Activated CD4-positive, alpha-beta T cell treated with anti-CD3 and anti-CD28 coated beads, Interleukin-2, amount 10 ng/mL, durations not matched to agents 7 days and 5 days (primary cell): ENCODE data around the gene KLC4. TPM values are rescaled to one million over a fixed set of nuclear protein-coding genes. Genes with fewer than 3 reads are reported as not detected.
"Not testable (repeated sequence)": the region's sequence is repeated elsewhere in the genome, so short reads cannot be mapped to it uniquely, and the experiment has no call there.

Experiments
- CTCF ChIA-PET: fragments of 350-600 bp; sonication (Branson Sonifier 250); formaldehyde crosslinking; loops from one replicate; lab custom pipeline; 2021; ENCODE audit warnings: antibody characterized with exemption; lab: Charles Lee
- POLR2A ChIA-PET: fragments of 350-600 bp; sonication (Branson Sonifier 250); formaldehyde crosslinking; loops from one replicate; lab custom pipeline; 2021; ENCODE audit warnings: antibody characterized with exemption; lab: Charles Lee
- DNase-seq: peaks from one replicate; pipeline ENCODE4 v3.0.0-alpha.2; 2020
- H3K27ac Mint-ChIP-seq: one replicate; pipeline ENCODE4 v1.8.0; 2021; ENCODE audit warnings: mild to moderate bottlenecking, moderate library complexity, mixed read lengths
- H3K27me3 Mint-ChIP-seq: one replicate; pipeline ENCODE4 v1.8.0; 2021; ENCODE audit warnings: mixed read lengths
- H3K36me3 Mint-ChIP-seq: one replicate; pipeline ENCODE4 v1.8.0; 2021; ENCODE audit warnings: low read depth, mixed read lengths
- H3K4me1 Mint-ChIP-seq: one replicate; pipeline ENCODE4 v1.8.0; 2021; ENCODE audit warnings: mixed read lengths
- H3K4me3 Mint-ChIP-seq: one replicate; pipeline ENCODE4 v1.8.0; 2021; ENCODE audit warnings: mild to moderate bottlenecking, moderate library complexity, mixed read lengths
- H3K9me3 Mint-ChIP-seq: one replicate; pipeline ENCODE4 v1.8.0; 2021; ENCODE audit warnings: mixed read lengths
- total RNA-seq, 2 experiments: library from RNA; stranded (reverse); gene quantifications; one replicate each; pipeline ENCODE4 v1.2.3, GENCODE V29; 2021

The KLC4 gene
- total RNA-seq, 2 experiments from 2014 or later, result 12.7 to 17.0 TPM

- ChIA-PET CTCF (interaction anchor here (0.6 to 1.7 kb wide), 3 partner anchors 11 to 36 kb away, joined by 3 to 5 read pairs (median 3); no protein-coding TSS in a partner anchor), POLR2A (no interaction called here)
- H3K27ac Mint-ChIP-seq, result no peak overlapping the region
- no peaks in the 10 kb centered on the region for H3K36me3 Mint-ChIP-seq
- H3K4me1 Mint-ChIP-seq, result peaks cover 3% of the 10 kb centered on the region
- H3K27me3 Mint-ChIP-seq, result no peaks in the 10 kb centered on the region
- DNase-seq, result no peak
- H3K4me3 Mint-ChIP-seq, result no peak overlapping the region
- H3K9me3 Mint-ChIP-seq, result no peaks in the 10 kb centered on the region
Measured at GRCh38 chr6:43107344-43108062, 48.1 kb downstream of the KLC4 start.

DNA sequence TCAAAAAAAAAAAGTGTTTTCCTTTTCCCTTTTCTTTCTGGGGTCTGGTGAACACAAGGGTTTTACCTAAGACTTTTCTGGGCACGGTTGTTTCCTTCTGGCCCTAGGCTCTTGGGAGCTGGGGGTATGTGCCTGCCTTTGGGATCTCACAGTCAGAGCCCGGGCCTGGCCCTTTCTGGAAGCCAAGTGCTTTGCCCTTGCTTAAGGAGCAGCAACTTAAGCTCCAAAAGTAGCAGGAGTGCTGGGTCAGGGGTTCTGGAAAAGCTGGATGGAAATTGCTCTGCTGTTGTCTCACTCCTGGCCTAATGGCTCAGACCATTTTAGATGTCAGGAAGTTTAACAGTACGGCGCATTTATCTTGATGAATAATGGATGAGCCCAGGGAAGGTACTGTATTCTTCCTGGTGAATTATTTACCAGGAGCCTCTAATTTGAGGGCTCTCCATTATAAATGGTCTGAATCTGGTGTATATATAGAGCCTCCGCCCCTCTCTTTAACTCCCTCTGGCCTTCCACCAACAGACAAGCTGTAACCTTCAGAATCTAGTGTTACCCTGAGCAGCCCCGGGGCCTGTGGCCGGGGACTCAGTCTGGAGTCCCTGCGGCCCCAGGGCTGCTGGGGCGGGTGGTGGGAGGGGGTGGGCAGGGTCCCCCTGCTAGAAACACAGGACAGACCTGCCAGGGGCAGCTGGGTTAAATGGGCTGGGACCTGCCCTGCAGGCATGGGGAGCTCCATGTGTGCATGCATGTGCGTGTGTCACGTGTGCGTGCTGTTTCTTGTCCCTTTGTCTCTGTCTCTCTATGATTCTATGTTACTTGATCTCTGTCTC lies 54.2 kb downstream of the KLC4 start:
- Mint-ChIP-seq H3K9me3 (no peaks in the 10 kb centered on the region), H3K27ac (no peak overlapping the region), H3K36me3 (no peaks in the 10 kb centered on the region), H3K27me3 (no peaks in the 10 kb centered on the region), H3K4me3 (no peak overlapping the region), H3K4me1 (no peaks in the 10 kb centered on the region)
- ChIA-PET POLR2A (no interaction called here), CTCF (interaction anchor here (0.9 to 1.5 kb wide), 3 partner anchors 11 to 149 kb away, joined by 3 to 5 read pairs (median 3); no protein-coding TSS in a partner anchor)
- no peak for DNase-seq

DNA sequence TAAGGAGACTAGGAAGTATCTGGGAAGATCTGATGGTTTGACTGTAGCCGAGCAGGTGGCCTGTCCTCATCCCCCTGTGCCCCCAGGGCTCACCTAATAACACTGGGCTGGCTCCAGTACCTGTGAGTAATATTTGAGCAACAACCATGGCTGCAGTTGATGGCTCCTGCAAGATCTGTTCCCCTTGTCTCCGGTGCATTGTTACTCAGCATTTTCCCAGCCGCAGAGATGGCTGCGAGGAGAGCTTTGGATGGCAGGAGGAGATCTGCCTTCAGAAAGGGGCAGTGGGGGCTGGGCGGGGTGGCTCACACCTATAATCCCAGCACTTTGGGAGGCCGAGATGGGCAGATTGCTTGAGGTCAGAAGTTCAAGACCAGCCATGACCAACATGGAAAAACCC lies 55.9 kb downstream of the KLC4 start:
- H3K36me3 Mint-ChIP-seq, result no peaks in the 10 kb centered on the region
- DNase-seq, result no peak
- H3K4me3 Mint-ChIP-seq, result no peak overlapping the region
- H3K9me3 Mint-ChIP-seq, result no peaks in the 10 kb centered on the region
- ChIA-PET CTCF (interaction anchor here (0.8 kb wide), 1 partner anchor 45 kb away, joined by 3 read pairs; no protein-coding TSS in a partner anchor), POLR2A (no interaction called here)
- H3K4me1 Mint-ChIP-seq, result no peaks in the 10 kb centered on the region
- peaks cover 3% of the 10 kb centered on the region for H3K27me3 Mint-ChIP-seq
- no peak overlapping the region for H3K27ac Mint-ChIP-seq

DNA sequence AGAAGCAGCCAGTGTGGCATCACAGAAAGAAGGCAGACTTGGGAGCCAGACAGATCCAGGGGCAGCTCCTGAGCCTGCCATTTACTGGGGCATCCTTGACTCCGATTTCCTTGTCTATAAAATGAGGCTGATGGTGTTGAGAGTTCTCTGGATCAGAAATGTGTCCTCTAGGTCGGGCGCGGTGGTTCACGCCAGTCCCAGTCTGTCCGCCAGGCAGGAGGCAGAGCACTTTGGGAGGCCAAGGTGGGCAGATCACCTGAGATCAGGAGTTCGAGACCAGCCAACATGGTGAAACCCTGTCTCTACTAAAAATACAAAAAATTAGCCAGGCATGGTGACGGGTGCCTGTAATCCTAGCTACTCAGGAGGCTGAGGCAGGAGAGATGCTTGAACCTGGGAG lies 58.0 kb downstream of the KLC4 start:
- POLR2A ChIA-PET, H3K27ac Mint-ChIP-seq, H3K4me1 Mint-ChIP-seq, H3K36me3 Mint-ChIP-seq, DNase-seq, H3K9me3 Mint-ChIP-seq, CTCF ChIA-PET, H3K4me3 Mint-ChIP-seq, H3K27me3 Mint-ChIP-seq: not testable (repeated sequence)

- no peak for DNase-seq
- POLR2A ChIA-PET, result no interaction called here
Measured at GRCh38 chr6:43119482-43119881, 60.1 kb downstream of the KLC4 start.

DNA sequence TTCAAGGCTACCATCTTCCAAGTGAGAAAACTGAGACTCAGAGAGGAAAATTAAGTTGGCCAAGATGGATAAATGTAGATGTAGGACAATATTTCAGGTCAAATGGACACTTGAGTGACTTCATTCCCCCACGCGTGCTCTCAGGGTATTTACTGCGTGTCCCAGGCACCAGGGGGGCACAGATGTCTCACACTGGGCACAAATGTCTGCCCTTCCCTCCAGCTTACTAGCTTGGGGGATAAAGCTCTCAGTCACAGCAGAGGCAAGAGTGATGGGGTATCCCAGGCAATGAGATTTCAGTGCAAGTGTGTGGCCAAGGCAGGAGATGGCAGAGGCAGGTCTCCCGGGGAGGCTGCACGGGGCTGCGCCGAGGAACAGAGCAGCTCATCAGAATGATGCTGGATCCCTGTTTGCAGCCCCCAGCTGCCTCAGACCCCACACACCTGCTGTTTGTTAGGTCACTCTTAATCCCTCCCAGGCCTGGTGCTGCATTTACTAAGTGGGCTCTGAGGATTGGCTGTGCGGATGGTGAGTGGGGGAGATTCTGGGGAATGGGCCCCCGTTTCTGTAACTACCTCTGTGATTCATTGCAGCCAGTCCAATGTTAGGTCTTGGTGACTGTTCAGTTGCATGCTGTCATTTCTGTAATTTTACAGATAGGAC lies 60.8 kb downstream of the KLC4 start:
- no peaks in the 10 kb centered on the region for H3K36me3 Mint-ChIP-seq
- no peak overlapping the region for H3K27ac Mint-ChIP-seq
- no peak for DNase-seq
- ChIA-PET POLR2A (no interaction called here), CTCF (interaction anchor here (0.6 to 0.7 kb wide), 2 partner anchors 24 to 289 kb away, joined by 3 read pairs; no protein-coding TSS in a partner anchor)
- no peaks in the 10 kb centered on the region for H3K9me3 Mint-ChIP-seq
- no peaks in the 10 kb centered on the region for H3K4me1 Mint-ChIP-seq
- no peak overlapping the region for H3K4me3 Mint-ChIP-seq
- H3K27me3 Mint-ChIP-seq, result peaks cover 3% of the 10 kb centered on the region

More at GRCh38 chr6:43119482-43119881, 60.1 kb downstream of the KLC4 start:
- no peaks in the 10 kb centered on the region for H3K4me1 Mint-ChIP-seq
- CTCF ChIA-PET, result interaction anchor here (0.5 to 0.7 kb wide), 2 partner anchors 24 to 87 kb away, joined by 3 read pairs; no protein-coding TSS in a partner anchor
- peaks cover 3% of the 10 kb centered on the region for H3K27me3 Mint-ChIP-seq
- H3K36me3 Mint-ChIP-seq, result no peaks in the 10 kb centered on the region
- no peaks in the 10 kb centered on the region for H3K9me3 Mint-ChIP-seq
- no peak overlapping the region for H3K4me3 Mint-ChIP-seq
- no peak overlapping the region for H3K27ac Mint-ChIP-seq

DNA sequence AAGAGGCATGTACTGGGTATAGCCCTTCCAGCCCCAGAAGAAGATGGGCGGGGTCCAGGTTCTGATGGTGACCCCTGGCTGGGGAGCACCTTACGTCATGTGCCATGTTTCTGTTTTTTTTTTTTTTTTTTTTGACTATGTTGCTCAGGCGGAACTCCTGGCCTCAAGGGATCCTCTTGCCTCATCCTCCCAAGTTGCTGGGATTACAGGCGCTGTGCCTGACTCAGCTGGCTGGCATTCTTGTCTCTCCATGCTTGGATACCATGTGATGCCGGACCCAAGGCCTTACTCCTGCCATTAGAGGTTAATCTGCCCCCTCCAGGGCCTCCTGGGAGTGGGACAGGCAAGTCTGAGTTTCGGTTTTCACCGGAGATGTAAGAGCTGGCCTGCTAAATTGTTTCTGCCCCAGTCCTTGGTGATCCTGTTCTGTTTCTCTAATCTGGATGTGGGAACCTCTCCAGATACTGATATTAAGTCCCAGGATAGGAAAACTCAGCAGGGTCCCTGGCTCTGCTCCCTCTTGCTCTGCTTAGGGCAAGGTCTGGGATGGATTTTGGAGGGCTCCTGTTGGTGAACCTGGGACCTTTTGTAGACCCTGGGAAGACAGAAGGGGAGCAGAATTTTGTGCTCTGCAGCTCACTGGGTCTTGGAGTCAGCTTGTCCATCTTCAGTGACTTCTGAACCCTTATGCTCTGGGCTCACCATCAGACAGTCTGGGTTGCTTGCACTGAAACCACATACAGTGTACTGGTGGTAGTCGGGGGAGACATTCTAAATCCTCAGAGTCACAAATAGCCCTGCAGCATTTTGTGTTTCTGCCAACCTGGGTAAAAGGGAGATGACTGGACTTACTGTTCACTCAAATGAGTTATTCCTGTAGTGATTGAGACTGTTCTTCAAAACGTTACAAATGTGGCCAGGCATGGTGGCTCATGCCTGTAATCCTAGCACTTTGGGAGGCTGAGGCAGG lies 61.8 kb downstream of the KLC4 start:
- H3K9me3 Mint-ChIP-seq, result no peaks in the 10 kb centered on the region
- H3K27me3 Mint-ChIP-seq, result peaks cover 3% of the 10 kb centered on the region
- H3K27ac Mint-ChIP-seq, result no peak overlapping the region
- H3K4me3 Mint-ChIP-seq, result no peak overlapping the region
- no peak for DNase-seq
- POLR2A ChIA-PET, result no interaction called here
- no peaks in the 10 kb centered on the region for H3K36me3 Mint-ChIP-seq
- H3K4me1 Mint-ChIP-seq, result no peaks in the 10 kb centered on the region
- CTCF ChIA-PET, result interaction anchor here (0.6 to 0.7 kb wide), 2 partner anchors 14 to 290 kb away, joined by 3 read pairs; no protein-coding TSS in a partner anchor

GRCh38 chr6:43122146-43122545 lies 62.7 kb downstream of the KLC4 start:
- H3K27me3 Mint-ChIP-seq, result peaks cover 3% of the 10 kb centered on the region
- no peaks in the 10 kb centered on the region for H3K36me3 Mint-ChIP-seq
- ChIA-PET POLR2A (no interaction called here), CTCF (no interaction called here)
- no peak overlapping the region for H3K4me3 Mint-ChIP-seq
- H3K4me1 Mint-ChIP-seq, result no peaks in the 10 kb centered on the region
- DNase-seq, result no peak
- no peaks in the 10 kb centered on the region for H3K9me3 Mint-ChIP-seq
- H3K27ac Mint-ChIP-seq, result no peak overlapping the region

GRCh38 chr6:43123461-43124314 lies 64.3 kb downstream of the KLC4 start:
- H3K9me3 Mint-ChIP-seq, result no peaks in the 10 kb centered on the region
- CTCF ChIA-PET, result interaction anchor here (1.0 to 1.1 kb wide), 3 partner anchors 11 to 974 kb away, joined by 3 to 5 read pairs (median 5); no protein-coding TSS in a partner anchor
- H3K27me3 Mint-ChIP-seq, result peaks cover 3% of the 10 kb centered on the region
- DNase-seq, result no peak
- H3K36me3 Mint-ChIP-seq, result no peaks in the 10 kb centered on the region
- H3K27ac Mint-ChIP-seq, result no peak overlapping the region
- no peaks in the 10 kb centered on the region for H3K4me1 Mint-ChIP-seq
- POLR2A ChIA-PET, result interaction anchor here (0.8 kb wide), 1 partner anchor 194 kb away, joined by 3 read pairs; the partner anchor contains the start of gene CNPY3
- H3K4me3 Mint-ChIP-seq, result no peak overlapping the region

DNA sequence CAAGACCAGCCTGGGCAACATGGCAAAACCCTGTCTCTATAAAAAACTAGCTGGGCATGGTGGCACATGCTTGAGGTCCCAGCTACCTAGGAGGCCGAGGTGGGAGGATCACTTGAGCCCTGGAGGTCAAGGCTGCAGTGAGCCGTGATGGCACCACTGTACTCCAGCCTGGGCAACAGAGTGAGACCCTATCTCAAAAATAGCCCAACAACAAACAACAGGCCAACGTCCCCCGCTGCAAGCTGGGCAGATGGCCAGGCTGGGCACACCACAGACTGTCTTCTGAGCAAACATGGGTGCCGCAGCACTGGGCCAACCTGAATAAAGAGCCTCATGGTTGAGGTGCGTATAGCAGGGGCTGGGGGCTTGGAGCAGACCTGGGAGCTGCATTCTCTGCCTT lies 65.0 kb downstream of the KLC4 start:
- ChIA-PET POLR2A (interaction anchor here (0.8 kb wide), 1 partner anchor 195 kb away, joined by 3 read pairs; the partner anchor contains the start of gene CNPY3), CTCF (interaction anchor here (1.0 to 2.8 kb wide), 3 partner anchors 11 to 974 kb away, joined by 3 to 10 read pairs (median 5); no protein-coding TSS in a partner anchor)
- H3K9me3 Mint-ChIP-seq, result no peaks in the 10 kb centered on the region
- H3K36me3 Mint-ChIP-seq, result no peaks in the 10 kb centered on the region
- H3K27me3 Mint-ChIP-seq, result peaks cover 2% of the 10 kb centered on the region
- no peak for DNase-seq
- no peaks in the 10 kb centered on the region for H3K4me1 Mint-ChIP-seq
- no peak overlapping the region for H3K4me3 Mint-ChIP-seq
- no peak overlapping the region for H3K27ac Mint-ChIP-seq
